SU-DHL-6 (cell line): ENCODE measurements around the gene EDEM3.

Source experiments
- H2AFZ ChIP-seq: fragments of 200-600 bp; sonication (generic); 2 replicates; pipeline ENCODE4 v1.6.1; 2014; ENCODE audit warnings: low read depth, mild to moderate bottlenecking, moderate library complexity, mixed read lengths, antibody characterized with exemption, low read length; ENCODE audit not compliant: severe bottlenecking
- H3F3A ChIP-seq: fragments of 200-600 bp; shearing (Covaris generic); 2 replicates; pipeline ENCODE4 v1.6.0; 2016; ENCODE audit warnings: antibody characterized with exemption, mild to moderate bottlenecking; ENCODE audit not compliant: insufficient read depth
- H3K27ac ChIP-seq: fragments of 200-600 bp; sonication (generic); 2 replicates; pipeline ENCODE4 v1.5.1; 2016; ENCODE audit warnings: low read depth, mild to moderate bottlenecking, low read length, moderate library complexity, mixed read lengths
- H3K27me3 ChIP-seq: fragments of 200-600 bp; sonication (generic), shearing (Covaris generic); 2 replicates; pipeline ENCODE4 v1.6.0; 2014; ENCODE audit warnings: mild to moderate bottlenecking, low read length
- H3K36me3 ChIP-seq: fragments of 200-600 bp; sonication (generic); 2 replicates; pipeline ENCODE4 v1.6.1; 2014; ENCODE audit warnings: mild to moderate bottlenecking, low read length, mixed read lengths
- H3K4me2 ChIP-seq: fragments of 300-600, 200-600 bp; shearing (Covaris generic), sonication (generic); 2 replicates; pipeline ENCODE4 v1.6.0; 2014; ENCODE audit warnings: low read length, low read depth, mild to moderate bottlenecking; ENCODE audit not compliant: poor library complexity, severe bottlenecking
- H3K4me3 ChIP-seq: fragments of 200-600 bp; sonication (generic); 2 replicates; pipeline ENCODE4 v1.5.1; 2014; ENCODE audit warnings: antibody characterized with exemption, low read length, mild to moderate bottlenecking, mixed read lengths; ENCODE audit not compliant: insufficient read depth, poor library complexity, severe bottlenecking
- H3K79me2 ChIP-seq: fragments of 200-600 bp; sonication (generic); 2 replicates; pipeline ENCODE4 v1.6.1; 2014; ENCODE audit warnings: mild to moderate bottlenecking, low read length, moderate library complexity; ENCODE audit not compliant: insufficient read depth
- H3K9ac ChIP-seq: fragments of 200-600 bp; sonication (generic); 2 replicates; pipeline ENCODE4 v1.7.0; 2014; ENCODE audit warnings: mild to moderate bottlenecking, low read length
- H3K9me2 ChIP-seq: fragments of 200-600 bp; sonication (generic); replicated peaks from 2 replicates; pipeline ENCODE4 v1.6.1; 2014; ENCODE audit warnings: low read length; ENCODE audit not compliant: insufficient read depth
- H3K9me3 ChIP-seq: fragments of 200-600 bp; sonication (generic); 2 replicates; pipeline ENCODE4 v1.6.1; 2014; ENCODE audit warnings: low read length, mixed read lengths; ENCODE audit not compliant: insufficient read depth
- H4K20me1 ChIP-seq: fragments of 200-600 bp; sonication (generic); 2 replicates; pipeline ENCODE4 v1.6.1; 2014; ENCODE audit warnings: low read depth, mild to moderate bottlenecking, antibody characterized with exemption, low read length, moderate library complexity, mixed read lengths
- CTCF ChIP-seq: fragments of 200-600 bp; sonication (generic); IDR thresholded peaks from one replicate; pipeline ENCODE4 v1.5.1; 2017; ENCODE audit warnings: antibody characterized with exemption, mild to moderate bottlenecking, low read length, moderate library complexity; ENCODE audit not compliant: insufficient read depth, poor library complexity, severe bottlenecking
- EZH2phosphoT487 ChIP-seq: fragments of 200-600 bp; sonication (generic), shearing (Covaris generic); conservative IDR thresholded peaks from 2 replicates; pipeline ENCODE4 v1.6.1; 2018; ENCODE audit warnings: mild to moderate bottlenecking, antibody characterized with exemption, low read length, moderate library complexity, mixed read lengths

The EDEM3 gene

DNA sequence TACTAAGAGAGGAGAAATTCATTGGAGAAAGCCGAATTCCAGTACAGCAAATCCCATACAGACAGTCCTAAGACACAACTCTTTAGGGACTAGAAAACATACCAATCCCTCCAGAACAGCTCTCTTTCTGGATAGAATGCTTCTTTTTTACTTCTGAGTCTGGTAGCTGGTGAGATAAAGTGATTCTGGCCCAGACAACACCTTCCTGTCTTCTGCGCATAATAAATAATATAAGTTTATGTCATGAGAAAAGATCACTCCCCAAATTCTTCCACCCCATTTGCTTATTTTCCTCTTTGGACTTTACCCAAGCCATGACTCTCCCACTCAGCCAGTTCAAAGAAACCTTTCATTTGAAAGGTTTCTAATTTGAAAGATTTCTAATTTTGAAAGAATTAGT, 98.4 kb downstream of the EDEM3 start:
- H3F3A ChIP-seq: no peaks in the 10 kb centered on the region
- no peak overlapping the region for H3K4me3 ChIP-seq
- no peaks in the 10 kb centered on the region for H3K9me3 ChIP-seq
- H3K9me2 ChIP-seq: no peaks in the 10 kb centered on the region
- no peak overlapping the region for H3K9ac ChIP-seq
- no peak for TF ChIP-seq EZH2phosphoT487
- no peak for TF ChIP-seq CTCF
- no peaks in the 10 kb centered on the region for H4K20me1 ChIP-seq
- no peak overlapping the region for H3K27ac ChIP-seq
- no peaks in the 10 kb centered on the region for H3K36me3 ChIP-seq
- H3K4me2 ChIP-seq: no peak overlapping the region
- H3K79me2 ChIP-seq: no peaks in the 10 kb centered on the region
- H3K27me3 ChIP-seq: no peaks in the 10 kb centered on the region
- H2AFZ ChIP-seq: no peak overlapping the region

DNA sequence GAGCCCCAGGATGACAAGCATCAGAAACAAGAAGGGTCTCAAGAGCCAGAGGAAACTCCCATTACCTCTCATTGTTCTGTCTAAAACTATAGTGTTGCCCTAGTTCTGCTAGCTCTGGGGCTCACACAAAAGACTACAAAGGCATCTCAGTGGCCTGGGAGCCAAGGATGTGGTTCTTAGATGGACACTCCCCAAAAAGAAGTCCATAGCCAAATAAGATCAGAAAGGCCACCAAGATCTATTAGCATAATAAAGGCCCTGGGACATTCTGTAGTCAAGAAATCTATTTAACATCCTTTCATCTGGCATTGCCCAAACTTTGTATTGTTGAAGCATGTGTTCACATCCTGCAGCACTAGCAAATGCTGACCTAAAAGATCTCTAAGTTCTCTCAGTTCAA, 99.5 kb downstream of the EDEM3 start:
- no peak overlapping the region for H3K4me3 ChIP-seq
- H3K9me3 ChIP-seq: no peaks in the 10 kb centered on the region
- TF ChIP-seq EZH2phosphoT487 (no peak), CTCF (no peak)
- no peaks in the 10 kb centered on the region for H3K27me3 ChIP-seq
- H3K27ac ChIP-seq: no peak overlapping the region
- H4K20me1 ChIP-seq: no peaks in the 10 kb centered on the region
- H3K4me2 ChIP-seq: no peak overlapping the region
- no peak overlapping the region for H3K9ac ChIP-seq
- H3F3A ChIP-seq: no peaks in the 10 kb centered on the region
- H3K79me2 ChIP-seq: no peaks in the 10 kb centered on the region
- no peak overlapping the region for H2AFZ ChIP-seq
- H3K9me2 ChIP-seq: no peaks in the 10 kb centered on the region
- H3K36me3 ChIP-seq: no peaks in the 10 kb centered on the region

- no peaks in the 10 kb centered on the region for H3K27me3 ChIP-seq
- no peak for TF ChIP-seq EZH2phosphoT487
- no peak for TF ChIP-seq CTCF
- H4K20me1 ChIP-seq: no peaks in the 10 kb centered on the region
- H3K4me3 ChIP-seq: no peak overlapping the region
- H3K4me2 ChIP-seq: no peak overlapping the region
- H3K27ac ChIP-seq: no peak overlapping the region
- no peaks in the 10 kb centered on the region for H3K9me3 ChIP-seq
- H3F3A ChIP-seq: no peaks in the 10 kb centered on the region
- H3K9ac ChIP-seq: no peak overlapping the region
- no peaks in the 10 kb centered on the region for H3K79me2 ChIP-seq
- H3K36me3 ChIP-seq: no peaks in the 10 kb centered on the region
- H2AFZ ChIP-seq: no peak overlapping the region
- no peaks in the 10 kb centered on the region for H3K9me2 ChIP-seq
Observed at GRCh38 chr1:184650177-184650866, 104.3 kb downstream of the EDEM3 start.
